NCI-H2029 treated with DMSO at 0.1 percent for 48 hours (cell line): ENCODE data around the gene NCKAP5.

Experiments used
- DNase-seq: peaks from one replicate; lab custom pipeline; 2025; lab: John Stamatoyannopoulos, UW

NCKAP5 gene

GRCh38 chr2:133331436-133331835, 236.8 kb downstream of the NCKAP5 start:
- peak; percentile 78 for DNase-seq

GRCh38 chr2:133326652-133327397, 241.4 kb downstream of the NCKAP5 start:
- DNase-seq, result no peak

GRCh38 chr2:133324150-133324561, 244.1 kb downstream of the NCKAP5 start:
- no peak for DNase-seq

- DNase-seq, result no peak
Observed at GRCh38 chr2:133322909-133323308, 245.4 kb downstream of the NCKAP5 start.

GRCh38 chr2:133317178-133317577, 251.1 kb downstream of the NCKAP5 start:
- DNase-seq, result no peak

DNA sequence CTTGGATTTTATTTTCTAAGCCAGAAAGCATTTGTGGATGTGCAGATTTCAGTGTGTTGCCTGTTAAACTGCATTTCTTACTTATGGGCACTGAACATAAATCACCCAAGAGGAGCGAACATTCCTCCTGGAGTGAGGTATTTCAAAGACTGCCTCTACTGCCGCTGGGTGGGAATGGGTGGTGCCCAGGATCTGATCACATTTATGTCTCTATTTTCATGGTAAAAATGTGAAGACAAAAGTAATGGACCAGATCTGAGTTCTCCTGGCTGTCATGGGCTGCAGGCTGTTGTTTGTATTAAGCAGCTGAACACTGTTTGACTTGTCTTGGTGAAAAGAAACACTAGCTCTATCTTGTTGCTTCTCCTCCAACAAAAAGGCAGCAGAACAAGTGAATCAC, 251.7 kb downstream of the NCKAP5 start:
- no peak for DNase-seq

DNA sequence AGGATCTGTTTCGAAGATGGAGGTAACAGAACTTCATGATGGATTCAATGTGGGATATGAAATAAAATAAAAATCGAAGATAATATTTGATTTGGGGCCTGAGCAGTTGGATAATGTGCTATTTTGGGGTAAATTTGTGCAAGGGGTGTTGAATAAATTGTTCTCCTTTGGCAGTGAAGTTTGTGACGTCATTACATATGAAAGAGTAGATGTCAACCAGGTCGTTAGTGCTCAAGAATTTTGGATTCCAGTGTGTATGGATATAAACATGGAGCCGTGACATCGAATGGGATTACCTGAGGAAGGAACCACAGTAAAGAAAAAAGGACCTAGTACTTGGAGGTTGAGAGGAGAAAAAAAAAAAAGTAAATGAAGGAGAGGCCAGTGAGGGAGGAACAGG, 253.0 kb downstream of the NCKAP5 start:
- DNase-seq, result no peak

- DNase-seq, result no peak
Observed at GRCh38 chr2:133314795-133315194, 253.5 kb downstream of the NCKAP5 start.

DNA sequence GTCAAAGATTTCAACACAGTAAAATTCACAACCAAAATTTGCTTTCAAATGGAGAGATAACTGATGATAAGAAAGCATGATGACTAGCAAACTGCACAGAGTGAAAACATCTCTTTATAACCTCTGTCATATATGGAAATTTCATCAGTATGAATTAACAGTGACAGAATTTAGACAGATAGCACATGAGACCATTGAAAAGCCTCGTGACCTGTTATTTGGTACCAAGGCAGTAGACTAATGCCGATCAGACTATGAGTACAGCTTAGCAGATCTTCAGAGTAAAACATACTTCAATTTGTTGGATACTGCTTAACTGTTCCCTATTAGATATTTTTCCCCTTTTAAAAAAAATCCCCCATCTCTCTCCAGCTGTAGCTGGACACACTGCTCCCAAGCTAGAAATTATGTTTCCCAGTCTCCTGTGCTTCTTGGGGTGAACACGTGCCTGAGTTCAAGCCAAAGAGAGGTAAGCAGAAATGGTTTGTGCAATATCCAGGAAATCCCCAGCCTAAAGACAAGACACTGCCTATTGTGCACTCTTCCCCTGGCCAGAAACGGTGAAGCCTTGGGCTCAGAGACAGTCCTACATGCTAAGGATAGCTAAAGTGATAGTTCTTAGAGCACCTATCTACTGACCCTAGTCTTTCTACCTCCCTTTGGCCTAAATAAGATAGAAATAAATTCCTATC, 256.1 kb downstream of the NCKAP5 start:
- DNase-seq, result no peak

- DNase-seq, result no peak
Observed at GRCh38 chr2:133306236-133306635, 262.0 kb downstream of the NCKAP5 start.

DNA sequence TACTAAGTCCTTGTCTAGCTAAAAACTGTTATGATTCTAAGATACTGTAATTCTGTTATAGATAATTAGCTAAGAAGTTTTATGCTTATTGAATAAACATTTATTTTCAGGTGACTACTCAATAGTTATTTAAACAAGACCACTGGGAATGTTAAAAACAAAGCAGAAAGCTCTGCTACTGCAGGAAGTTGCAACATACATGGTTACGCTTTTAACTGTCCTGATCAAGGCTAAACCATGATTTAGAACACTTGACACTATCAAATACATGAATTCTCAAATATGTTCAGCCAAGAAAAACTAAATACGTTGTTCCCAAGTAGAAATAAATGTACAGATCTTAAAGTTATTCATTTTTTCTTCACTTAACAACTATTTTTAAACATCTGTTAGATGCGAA, 263.9 kb downstream of the NCKAP5 start:
- no peak for DNase-seq

GRCh38 chr2:133303150-133303549, 265.1 kb downstream of the NCKAP5 start:
- no peak for DNase-seq

- no peak for DNase-seq
Observed at GRCh38 chr2:133296401-133296800, 271.9 kb downstream of the NCKAP5 start.

GRCh38 chr2:133293544-133294353, 274.5 kb downstream of the NCKAP5 start:
- no peak for DNase-seq

GRCh38 chr2:133292259-133292658, 276.0 kb downstream of the NCKAP5 start:
- DNase-seq, result no peak

DNA sequence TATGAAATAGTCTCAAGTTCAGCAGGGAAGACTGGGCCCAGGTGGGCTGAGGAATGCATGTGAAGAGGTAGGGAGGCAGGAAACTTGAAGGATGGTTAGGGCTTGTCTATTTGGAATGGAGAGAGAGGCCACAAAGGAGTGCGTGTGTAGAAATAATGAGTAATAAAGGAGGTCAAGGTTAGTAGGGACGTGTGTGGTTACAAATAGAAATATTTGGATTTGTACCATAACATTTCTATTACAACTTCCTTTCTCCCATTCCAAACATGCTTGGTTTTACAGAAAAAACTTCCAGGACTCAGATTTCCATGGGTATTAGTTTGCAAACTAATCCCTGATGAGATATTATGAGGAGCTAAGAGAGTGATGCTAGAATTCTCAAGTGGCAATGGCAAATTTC, 280.6 kb downstream of the NCKAP5 start:
- DNase-seq, result no peak

DNA sequence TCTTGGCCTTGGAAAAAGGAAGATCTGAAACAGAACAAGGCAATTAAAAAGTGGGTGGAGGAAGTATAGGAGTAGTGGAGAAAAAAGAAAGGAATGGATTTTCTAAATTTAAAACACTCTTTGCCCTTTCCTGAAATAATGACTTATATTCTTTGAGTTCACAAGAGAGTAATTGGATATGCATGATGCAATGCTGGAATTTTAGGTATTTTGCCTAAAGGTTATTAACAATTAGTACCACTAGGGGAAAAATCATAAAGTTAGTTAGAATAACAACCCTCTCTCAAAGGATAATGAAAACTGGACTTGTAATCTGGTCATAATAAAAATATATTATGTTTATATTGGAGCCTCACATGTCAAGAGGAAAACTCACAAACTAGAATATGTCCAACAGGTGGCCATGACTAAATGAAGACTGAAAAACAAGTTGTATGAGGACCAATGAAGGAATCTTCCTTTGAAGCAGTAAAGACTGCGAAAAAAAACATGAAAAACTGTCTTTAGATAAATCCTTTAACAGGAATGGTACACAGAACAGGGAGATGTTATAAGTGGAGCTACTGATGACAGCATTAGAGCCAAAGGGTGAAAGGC, 281.8 kb downstream of the NCKAP5 start:
- no peak for DNase-seq

DNA sequence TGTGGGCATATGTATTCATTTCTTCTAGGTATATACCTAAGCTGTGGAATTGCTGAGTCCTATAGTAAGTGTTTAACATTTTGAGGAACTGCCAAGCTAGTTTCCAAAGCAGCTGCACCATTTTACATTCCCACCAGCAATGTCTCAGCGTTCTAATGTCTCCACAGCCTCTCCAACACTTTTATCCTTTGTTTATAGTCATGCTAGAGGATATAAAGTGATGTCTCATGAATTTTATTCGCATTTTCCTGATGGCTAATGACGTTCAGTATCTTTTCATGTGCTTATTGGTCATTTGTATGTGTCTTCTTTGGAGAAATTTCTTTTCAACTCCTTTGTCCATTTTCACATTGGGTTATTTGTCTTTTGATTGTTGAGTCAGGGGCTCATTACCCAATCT, 295.2 kb downstream of the NCKAP5 start:
- DNase-seq, result no peak

DNA sequence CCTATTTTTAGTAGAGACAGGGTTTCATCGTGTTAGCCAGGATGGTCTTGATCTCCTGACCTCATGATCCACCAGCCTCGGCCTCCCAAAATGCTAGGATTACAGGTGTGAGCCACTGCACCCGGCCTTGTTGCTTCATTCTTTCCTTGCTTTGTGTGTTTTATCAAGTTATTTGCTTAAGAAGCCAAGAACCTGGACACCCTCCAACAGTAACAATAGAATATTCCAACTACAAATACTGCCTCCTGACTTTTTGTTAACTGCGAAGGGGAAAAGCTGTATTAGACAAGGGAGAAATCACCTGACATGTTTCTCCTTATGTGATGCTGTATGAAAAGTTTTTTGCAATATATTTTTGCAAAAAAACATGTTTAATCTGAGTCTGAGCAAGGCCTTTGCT, 297.2 kb downstream of the NCKAP5 start:
- peak; percentile 56 for DNase-seq

GRCh38 chr2:133270550-133270949, 297.7 kb downstream of the NCKAP5 start:
- peak; percentile 52 for DNase-seq

GRCh38 chr2:133266926-133267590, 301.2 kb downstream of the NCKAP5 start:
- DNase-seq, result peak; percentile 32
